Smooth muscle cell (in vitro differentiated cells): ENCODE measurements around the gene CDC42EP3. TPM values are rescaled to one million over a fixed set of nuclear protein-coding genes. Genes with fewer than 3 reads are reported as not detected.

Experiments used
- DNase-seq: peaks from one replicate; lab custom pipeline; 2025; ENCODE audit not compliant: unreplicated experiment; lab: John Stamatoyannopoulos, UW
- H2AFZ ChIP-seq: fragments of 200-600 bp; sonication (generic); 2 replicates; pipeline ENCODE4 v1.6.0; 2016; ENCODE audit warnings: antibody characterized with exemption, low read depth, mild to moderate bottlenecking
- H3F3A ChIP-seq: fragments of 200-600 bp; sonication (generic); 2 replicates; pipeline ENCODE4 v1.6.0; 2017; ENCODE audit warnings: antibody characterized with exemption, low read depth
- H3K27ac ChIP-seq: fragments of 200-600 bp; sonication (generic); 2 replicates; pipeline ENCODE4 v1.5.1; 2016; ENCODE audit warnings: low read depth, mild to moderate bottlenecking
- H3K27me3 ChIP-seq: fragments of 200-600 bp; sonication (generic); 2 replicates; pipeline ENCODE4 v1.6.1; 2016; ENCODE audit warnings: low read depth, mild to moderate bottlenecking
- H3K36me3 ChIP-seq: fragments of 200-600 bp; sonication (generic); 2 replicates; pipeline ENCODE4 v1.5.1; 2016; ENCODE audit warnings: low read depth
- H3K4me1 ChIP-seq: fragments of 200-600 bp; sonication (generic); 2 replicates; pipeline ENCODE4 v1.5.1; 2016; ENCODE audit warnings: low read depth
- H3K4me2 ChIP-seq: fragments of 200-600 bp; sonication (generic); 2 replicates; pipeline ENCODE4 v1.6.0; 2016; ENCODE audit warnings: mild to moderate bottlenecking
- H3K4me3 ChIP-seq: fragments of 200-600 bp; sonication (generic); 2 replicates; pipeline ENCODE4 v1.5.1; 2016; ENCODE audit warnings: mild to moderate bottlenecking
- H3K79me2 ChIP-seq: fragments of 200-600 bp; sonication (generic); 2 replicates; pipeline ENCODE4 v1.6.0; 2016; ENCODE audit warnings: low read depth, mild to moderate bottlenecking
- H3K9ac ChIP-seq: fragments of 200-600 bp; sonication (generic); 2 replicates; pipeline ENCODE4 v1.6.0; 2016; ENCODE audit warnings: low read depth
- H3K9me3 ChIP-seq: fragments of 200-600 bp; sonication (generic); replicated peaks from 2 replicates; pipeline ENCODE4 v1.5.1; 2016; ENCODE audit warnings: low read depth
- H4K20me1 ChIP-seq: fragments of 200-600 bp; sonication (generic); 2 replicates; pipeline ENCODE4 v1.6.0; 2016; ENCODE audit warnings: low read depth
- WGBS: methylation state at CpG from one replicate; pipeline ENCODE4 v1.1.7; 2016; ENCODE audit warnings: low lambda C conversion rate; 5-methylcytosine and 5-hydroxymethylcytosine counted together
- polyA plus RNA-seq: library from polyadenylated mRNA; unstranded; fragments of >200 nt; fragmentation: Nextera tagmentation; extraction: Ambion mirVana; gene quantifications from 2 replicates; pipeline ENCODE4 v1.2.1, GENCODE V29; 2016
- total RNA-seq: library from RNA; depleted of rRNA; stranded (reverse); fragments of >200 nt; gene quantifications from 2 replicates; pipeline ENCODE4 v1.2.3, GENCODE V29; 2014
- TF ChIP-seq, protein P1 (sequence below): fragments of 200-600 bp; sonication (generic); IDR thresholded peaks from 2 replicates; pipeline ENCODE4 v1.5.1; 2017; ENCODE audit warnings: borderline replicate concordance, mild to moderate bottlenecking, antibody characterized with exemption; ENCODE audit not compliant: insufficient read depth, poor library complexity, severe bottlenecking

The CDC42EP3 gene
- total and polyA plus RNA-seq, 2 experiments from 2014 or later, result 40.0 to 51.1 TPM

- H3K27ac ChIP-seq, result no peak overlapping the region
- no peaks in the 10 kb centered on the region for H3F3A ChIP-seq
- no peak overlapping the region for H3K9ac ChIP-seq
- no peaks in the 10 kb centered on the region for H3K79me2 ChIP-seq
- H3K4me2 ChIP-seq, result no peak overlapping the region
- no peaks in the 10 kb centered on the region for H3K9me3 ChIP-seq
- WGBS, result 88% methylated on average over 4 of the region's 4 CpGs
- no peaks in the 10 kb centered on the region for H4K20me1 ChIP-seq
- no peak overlapping the region for H3K4me3 ChIP-seq
- DNase-seq, result no peak
- TF ChIP-seq, protein P1, sequence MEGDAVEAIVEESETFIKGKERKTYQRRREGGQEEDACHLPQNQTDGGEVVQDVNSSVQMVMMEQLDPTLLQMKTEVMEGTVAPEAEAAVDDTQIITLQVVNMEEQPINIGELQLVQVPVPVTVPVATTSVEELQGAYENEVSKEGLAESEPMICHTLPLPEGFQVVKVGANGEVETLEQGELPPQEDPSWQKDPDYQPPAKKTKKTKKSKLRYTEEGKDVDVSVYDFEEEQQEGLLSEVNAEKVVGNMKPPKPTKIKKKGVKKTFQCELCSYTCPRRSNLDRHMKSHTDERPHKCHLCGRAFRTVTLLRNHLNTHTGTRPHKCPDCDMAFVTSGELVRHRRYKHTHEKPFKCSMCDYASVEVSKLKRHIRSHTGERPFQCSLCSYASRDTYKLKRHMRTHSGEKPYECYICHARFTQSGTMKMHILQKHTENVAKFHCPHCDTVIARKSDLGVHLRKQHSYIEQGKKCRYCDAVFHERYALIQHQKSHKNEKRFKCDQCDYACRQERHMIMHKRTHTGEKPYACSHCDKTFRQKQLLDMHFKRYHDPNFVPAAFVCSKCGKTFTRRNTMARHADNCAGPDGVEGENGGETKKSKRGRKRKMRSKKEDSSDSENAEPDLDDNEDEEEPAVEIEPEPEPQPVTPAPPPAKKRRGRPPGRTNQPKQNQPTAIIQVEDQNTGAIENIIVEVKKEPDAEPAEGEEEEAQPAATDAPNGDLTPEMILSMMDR, result no peak
- H3K4me1 ChIP-seq, result no peaks in the 10 kb centered on the region
- no peaks in the 10 kb centered on the region for H3K36me3 ChIP-seq
- no peaks in the 10 kb centered on the region for H3K27me3 ChIP-seq
- no peak overlapping the region for H2AFZ ChIP-seq
These were observed 39.7 kb downstream of the CDC42EP3 start for GRCh38 chr2:37631698-37632097.

- Histone ChIP-seq H3K4me3 (no peak overlapping the region), H3K4me1 (no peaks in the 10 kb centered on the region), H3K9me3 (no peaks in the 10 kb centered on the region), H3K27me3 (no peaks in the 10 kb centered on the region), H3K36me3 (no peaks in the 10 kb centered on the region), H3K9ac (no peak overlapping the region), H2AFZ (no peak overlapping the region), H4K20me1 (no peaks in the 10 kb centered on the region), H3K27ac (no peak overlapping the region), H3K4me2 (no peak overlapping the region), H3F3A (no peaks in the 10 kb centered on the region), H3K79me2 (no peaks in the 10 kb centered on the region)
- no peak for DNase-seq
- TF ChIP-seq, protein P1, result no peak
- 72% methylated on average over 2 of the region's 2 CpGs for WGBS
These were observed 40.1 kb downstream of the CDC42EP3 start for GRCh38 chr2:37631292-37631691.

- H3K36me3 ChIP-seq, result no peaks in the 10 kb centered on the region
- DNase-seq, result no peak
- no peaks in the 10 kb centered on the region for H3K79me2 ChIP-seq
- H3K4me1 ChIP-seq, result no peaks in the 10 kb centered on the region
- H2AFZ ChIP-seq, result no peak overlapping the region
- H3F3A ChIP-seq, result no peaks in the 10 kb centered on the region
- 81% methylated on average over 4 of the region's 4 CpGs for WGBS
- no peak overlapping the region for H3K4me2 ChIP-seq
- H3K27ac ChIP-seq, result no peak overlapping the region
- H4K20me1 ChIP-seq, result no peaks in the 10 kb centered on the region
- H3K9ac ChIP-seq, result no peak overlapping the region
- TF ChIP-seq, protein P1, result no peak
- no peaks in the 10 kb centered on the region for H3K27me3 ChIP-seq
- no peak overlapping the region for H3K4me3 ChIP-seq
- H3K9me3 ChIP-seq, result no peaks in the 10 kb centered on the region
These were observed 40.7 kb downstream of the CDC42EP3 start for GRCh38 chr2:37630776-37631175.

- no peaks in the 10 kb centered on the region for H3K9me3 ChIP-seq
These were observed 41.1 kb downstream of the CDC42EP3 start for GRCh38 chr2:37630301-37630700.

More at GRCh38 chr2:37630301-37630700, 41.1 kb downstream of the CDC42EP3 start:
- Histone ChIP-seq H3K9ac (no peak overlapping the region), H3K27me3 (no peaks in the 10 kb centered on the region), H3K4me2 (no peak overlapping the region), H3K27ac (no peak overlapping the region), H3F3A (peaks cover 4% of the 10 kb centered on the region), H2AFZ (no peak overlapping the region), H3K4me1 (no peaks in the 10 kb centered on the region), H3K4me3 (no peak overlapping the region), H3K36me3 (no peaks in the 10 kb centered on the region), H4K20me1 (no peaks in the 10 kb centered on the region), H3K79me2 (no peaks in the 10 kb centered on the region)
- TF ChIP-seq, protein P1, result no peak
- no peak for DNase-seq
- WGBS, result 100% methylated on average over 1 of the region's 1 CpG
